ENCODE measurements around the gene BORCS5. TPM values are rescaled to one million over a fixed set of nuclear protein-coding genes. Genes with fewer than 3 reads are reported as not detected.

The BORCS5 gene
- polyA plus RNA-seq, 1 experiment = 13.6 TPM

- Histone ChIP-seq H3K27ac (ENCODE audit: low read depth, low read length) (no peak overlapping the region), H3K4me3 (ENCODE audit: low read depth, low read length) (no peak overlapping the region), H3K27me3 (ENCODE audit: control insufficient read depth, insufficient read depth, low read length) (no peaks in the 10 kb centered on the region), H3K9me3 (ENCODE audit: control insufficient read depth, insufficient read depth, low read length) (no peaks in the 10 kb centered on the region)
- POLR2A ChIA-PET = no interaction called here
- TF ChIP-seq CTCF (IDR thresholded peaks at IDR 0.05; ENCODE audit: low read depth, low read length) = no peak
- DNase-seq (ENCODE audit: low read depth, low spot score) = no peak
- CTCF ChIA-PET = no interaction called here
Observed at GRCh38 chr12:12488296-12488695, 131.4 kb downstream of the BORCS5 start.

DNA sequence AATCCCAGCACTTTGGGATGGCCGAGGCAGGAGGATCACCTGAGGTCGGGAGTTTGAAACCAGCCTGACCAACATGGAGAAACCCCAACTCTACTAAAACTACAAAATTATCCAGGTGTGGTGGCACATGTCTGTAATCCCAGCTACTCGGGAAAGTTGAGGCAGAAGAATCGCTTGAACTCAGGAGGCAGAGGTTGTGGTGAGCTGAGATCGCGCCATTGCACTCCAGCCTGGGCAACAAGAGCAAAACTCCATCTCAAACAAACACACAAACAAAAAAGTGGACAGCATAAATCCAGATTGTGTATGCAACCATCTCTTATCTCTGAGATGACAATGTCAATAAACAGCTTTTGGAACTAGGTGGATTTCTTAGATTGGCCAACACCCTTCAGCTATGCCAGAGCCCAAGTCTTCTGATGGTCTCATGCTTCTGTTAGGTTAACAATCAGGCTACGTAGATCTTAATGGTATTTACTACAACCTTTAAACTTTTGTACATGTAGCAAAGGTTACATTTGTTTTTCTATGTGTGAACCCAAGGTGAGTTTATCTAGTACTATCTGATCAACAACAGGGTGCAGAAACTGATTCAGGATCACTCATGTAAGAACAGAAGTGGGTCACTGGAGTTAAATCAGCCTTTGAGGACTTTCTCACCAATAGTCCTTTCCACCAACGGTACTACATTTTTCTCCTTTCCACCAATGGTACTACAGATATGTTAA lies 132.1 kb downstream of the BORCS5 start:
- no peaks in the 10 kb centered on the region for H3K9me3 ChIP-seq (ENCODE audit: control insufficient read depth, insufficient read depth, low read length)
- H3K27ac ChIP-seq (ENCODE audit: low read depth, low read length) = no peak overlapping the region
- ChIA-PET CTCF (no interaction called here), POLR2A (no interaction called here)
- TF ChIP-seq CTCF (IDR thresholded peaks at IDR 0.05; ENCODE audit: low read depth, low read length) = no peak
- no peak for DNase-seq (ENCODE audit: low read depth, low spot score)
- no peaks in the 10 kb centered on the region for H3K27me3 ChIP-seq (ENCODE audit: control insufficient read depth, insufficient read depth, low read length)
- H3K4me3 ChIP-seq (ENCODE audit: low read depth, low read length) = no peak overlapping the region

GRCh38 chr12:12491606-12492005 lies 134.7 kb downstream of the BORCS5 start:
- CTCF ChIA-PET = no interaction called here
- TF ChIP-seq CTCF (IDR thresholded peaks at IDR 0.05; ENCODE audit: low read depth, low read length) = no peak

GRCh38 chr12:12492547-12492946 lies 135.7 kb downstream of the BORCS5 start:
- no peak for TF ChIP-seq CTCF (IDR thresholded peaks at IDR 0.05; ENCODE audit: low read depth, low read length)
- CTCF ChIA-PET = no interaction called here
- no peak for DNase-seq (ENCODE audit: low read depth, low spot score)

More at GRCh38 chr12:12491606-12492005, 134.7 kb downstream of the BORCS5 start:
- H3K4me3 ChIP-seq (ENCODE audit: low read depth, low read length) = no peak overlapping the region
- POLR2A ChIA-PET = no interaction called here
- H3K9me3 ChIP-seq (ENCODE audit: control insufficient read depth, insufficient read depth, low read length) = no peaks in the 10 kb centered on the region
- no peak for DNase-seq (ENCODE audit: low read depth, low spot score)
- H3K27me3 ChIP-seq (ENCODE audit: control insufficient read depth, insufficient read depth, low read length) = no peaks in the 10 kb centered on the region
- H3K27ac ChIP-seq (ENCODE audit: low read depth, low read length) = no peak overlapping the region

DNA sequence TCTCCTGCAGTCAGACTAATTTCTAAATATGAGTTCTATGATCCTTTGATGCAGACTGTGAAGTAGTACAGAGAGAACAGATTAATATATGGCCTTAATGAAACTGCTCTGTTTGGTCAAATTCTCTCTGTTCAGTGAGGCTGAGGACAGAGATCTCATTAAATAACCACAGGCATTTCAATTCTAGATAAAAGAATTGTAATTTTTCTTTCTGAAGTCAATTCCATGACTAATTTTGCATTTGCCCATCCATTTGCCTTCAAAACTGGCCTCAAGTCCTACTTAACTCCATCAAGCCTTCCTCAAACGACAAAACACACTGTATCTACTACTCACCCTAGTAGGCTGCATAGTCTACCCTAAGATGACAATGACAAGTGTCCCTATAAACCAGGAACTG lies 138.7 kb downstream of the BORCS5 start:
- H3K27ac ChIP-seq (ENCODE audit: low read depth, low read length) = no peak overlapping the region
- ChIA-PET POLR2A (no interaction called here), CTCF (no interaction called here)
- H3K4me3 ChIP-seq (ENCODE audit: low read depth, low read length) = no peak overlapping the region
- TF ChIP-seq CTCF (IDR thresholded peaks at IDR 0.05; ENCODE audit: low read depth, low read length) = no peak
- H3K27me3 ChIP-seq (ENCODE audit: control insufficient read depth, insufficient read depth, low read length) = no peaks in the 10 kb centered on the region
- H3K9me3 ChIP-seq (ENCODE audit: control insufficient read depth, insufficient read depth, low read length) = no peaks in the 10 kb centered on the region
- DNase-seq (ENCODE audit: low read depth, low spot score) = no peak

More at GRCh38 chr12:12492547-12492946, 135.7 kb downstream of the BORCS5 start:
- H3K4me3 ChIP-seq (ENCODE audit: low read depth, low read length) = no peak overlapping the region
- H3K9me3 ChIP-seq (ENCODE audit: control insufficient read depth, insufficient read depth, low read length) = no peaks in the 10 kb centered on the region
- no peak overlapping the region for H3K27ac ChIP-seq (ENCODE audit: low read depth, low read length)
- no peaks in the 10 kb centered on the region for H3K27me3 ChIP-seq (ENCODE audit: control insufficient read depth, insufficient read depth, low read length)
- POLR2A ChIA-PET = no interaction called here
